ENCODE measurements around the gene SH3BGR.

Gene SH3BGR

GRCh38 chr21:39444421-39445180 lies 7.2 kb upstream of the SH3BGR start:
- TF ChIP-seq, protein P1, sequence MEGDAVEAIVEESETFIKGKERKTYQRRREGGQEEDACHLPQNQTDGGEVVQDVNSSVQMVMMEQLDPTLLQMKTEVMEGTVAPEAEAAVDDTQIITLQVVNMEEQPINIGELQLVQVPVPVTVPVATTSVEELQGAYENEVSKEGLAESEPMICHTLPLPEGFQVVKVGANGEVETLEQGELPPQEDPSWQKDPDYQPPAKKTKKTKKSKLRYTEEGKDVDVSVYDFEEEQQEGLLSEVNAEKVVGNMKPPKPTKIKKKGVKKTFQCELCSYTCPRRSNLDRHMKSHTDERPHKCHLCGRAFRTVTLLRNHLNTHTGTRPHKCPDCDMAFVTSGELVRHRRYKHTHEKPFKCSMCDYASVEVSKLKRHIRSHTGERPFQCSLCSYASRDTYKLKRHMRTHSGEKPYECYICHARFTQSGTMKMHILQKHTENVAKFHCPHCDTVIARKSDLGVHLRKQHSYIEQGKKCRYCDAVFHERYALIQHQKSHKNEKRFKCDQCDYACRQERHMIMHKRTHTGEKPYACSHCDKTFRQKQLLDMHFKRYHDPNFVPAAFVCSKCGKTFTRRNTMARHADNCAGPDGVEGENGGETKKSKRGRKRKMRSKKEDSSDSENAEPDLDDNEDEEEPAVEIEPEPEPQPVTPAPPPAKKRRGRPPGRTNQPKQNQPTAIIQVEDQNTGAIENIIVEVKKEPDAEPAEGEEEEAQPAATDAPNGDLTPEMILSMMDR (IDR thresholded peaks at IDR 0.05; ENCODE audit: insufficient read depth, low read length, missing control alignments), result no peak
- no peak for DNase-seq (ENCODE audit: low read depth, low spot score)
- ChIA-PET CTCF (interaction anchor here (1.3 to 4.3 kb wide), 4 partner anchors 13 to 268 kb away, joined by 3 to 43 read pairs (median 4); no protein-coding TSS in a partner anchor), POLR2A (no interaction called here)
- H3K4me3 ChIP-seq (ENCODE audit: low read depth, low read length), result peak overlapping the region; percentile 95

- ChIA-PET CTCF (interaction anchor here (1.5 kb wide), 1 partner anchor 269 kb away, joined by 4 read pairs; no protein-coding TSS in a partner anchor), POLR2A (no interaction called here)
- peak; percentile 10 for DNase-seq (ENCODE audit: low read depth, low spot score)
- TF ChIP-seq, protein P1 (IDR thresholded peaks at IDR 0.05; ENCODE audit: insufficient read depth, low read length, missing control alignments), result peak; percentile 2
- H3K4me3 ChIP-seq (ENCODE audit: low read depth, low read length), result peak within 1 kb of the TSS; percentile 95
Observed at GRCh38 chr21:39445321-39446269, 6.2 kb upstream of the SH3BGR start, which contains the start of gene LCA5L. LCA5L (minus strand) TSS chr21:39445778; CDS start chr21:39428493, 17,285 bp downstream.

GRCh38 chr21:39447264-39447663 lies 4.5 kb upstream of the SH3BGR start:
- ChIA-PET CTCF (no interaction called here), POLR2A (no interaction called here)
- no peak overlapping the region for H3K4me3 ChIP-seq (ENCODE audit: low read depth, low read length)
- TF ChIP-seq, protein P1 (IDR thresholded peaks at IDR 0.05; ENCODE audit: insufficient read depth, low read length, missing control alignments), result no peak
- no peak for DNase-seq (ENCODE audit: low read depth, low spot score)

- no peak overlapping the region for H3K4me3 ChIP-seq (ENCODE audit: low read depth, low read length)
- ChIA-PET POLR2A (no interaction called here), CTCF (no interaction called here)
- TF ChIP-seq, protein P1 (IDR thresholded peaks at IDR 0.05; ENCODE audit: insufficient read depth, low read length, missing control alignments), result no peak
- DNase-seq (ENCODE audit: low read depth, low spot score), result no peak
Observed at GRCh38 chr21:39452207-39452969, 618 bp downstream of the SH3BGR start.

DNA sequence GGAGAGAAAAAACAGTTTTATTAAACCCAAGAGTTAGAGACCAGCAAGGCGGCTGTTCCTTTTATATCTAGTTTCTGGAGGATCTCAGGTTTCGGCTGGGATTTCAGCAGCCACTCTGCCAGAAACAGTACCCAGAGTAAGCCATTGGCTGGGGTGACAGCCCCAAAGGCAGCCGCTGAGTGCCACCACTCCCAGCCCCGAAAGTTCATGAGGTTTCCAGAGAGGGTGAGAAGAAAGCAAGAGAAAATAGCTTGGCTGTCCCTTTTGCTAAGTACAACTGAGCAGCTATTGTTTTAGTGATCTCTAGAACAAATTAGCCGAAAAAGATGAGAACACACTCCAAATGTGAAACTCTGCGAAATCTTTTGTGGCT lies 1.2 kb downstream of the SH3BGR start:
- H3K4me3 ChIP-seq (ENCODE audit: low read depth, low read length), result no peak overlapping the region
- no peak for DNase-seq (ENCODE audit: low read depth, low spot score)
- TF ChIP-seq, protein P1 (IDR thresholded peaks at IDR 0.05; ENCODE audit: insufficient read depth, low read length, missing control alignments), result no peak
- CTCF ChIA-PET, result no interaction called here
- POLR2A ChIA-PET, result no interaction called here

Measured in AG04449 (cell line).